ENCODE results near the gene ITGAL. TPM values are rescaled to one million over a fixed set of nuclear protein-coding genes. Genes with fewer than 3 reads are reported as not detected.

The ITGAL gene
- total and polyA plus RNA-seq, 2 of the 13 experiments (the other 11 are each of a cell fraction or from before 2014, with no cell fraction given) = 0.86 to 1.2 TPM

GRCh38 chr16:30526823-30527634 lies 54.5 kb downstream of the ITGAL start (continued):
- TF ChIP-seq ZNF891 (CRISPR knock-in tag; IDR thresholded peaks at IDR 0.05) = no peak
- TF ChIP-seq SRY (CRISPR knock-in tag; IDR thresholded peaks at IDR 0.05) = peak; percentile 68
- 0 out of 2 replicates have a peak, but pooled peaks have one; percentile 12 for TF ChIP-seq ZC3H4 (CRISPR knock-in tag; IDR thresholded peaks at IDR 0.05; ENCODE audit: borderline replicate concordance)
- TF ChIP-seq KDM5B (CRISPR knock-in tag; IDR thresholded peaks at IDR 0.05; ENCODE audit: borderline replicate concordance) = peak; percentile 87
- no peak for TF ChIP-seq ZNF614 (CRISPR knock-in tag; IDR thresholded peaks at IDR 0.05; ENCODE audit: borderline replicate concordance)
- TF ChIP-seq KDM1A (CRISPR knock-in tag; IDR thresholded peaks at IDR 0.05) = no peak
- peak; percentile 88 for TF ChIP-seq MNT (IDR thresholded peaks at IDR 0.05)
- 0 out of 2 replicates have a peak, but pooled peaks have one; percentile 61 for TF ChIP-seq TOE1 (CRISPR knock-in tag; IDR thresholded peaks at IDR 0.05)
- TF ChIP-seq ZBTB14 (CRISPR knock-in tag; IDR thresholded peaks at IDR 0.05) = 0 out of 2 replicates have a peak, but pooled peaks have one; percentile 40
- TF ChIP-seq SPEN (CRISPR knock-in tag; IDR thresholded peaks at IDR 0.05; ENCODE audit: low read depth) = peak; percentile 60; the same call in 1 of the 2 replicates
- TF ChIP-seq NONO (IDR thresholded peaks at IDR 0.05) = no peak
- TF ChIP-seq NONO (CRISPR knock-in tag; conservative IDR thresholded peaks at IDR 0.05) = 0 out of 2 replicates have a peak, but pooled peaks have one; percentile 37
- 0 out of 2 replicates have a peak, but pooled peaks have one; percentile 28 for TF ChIP-seq CC2D1A (CRISPR knock-in tag; IDR thresholded peaks at IDR 0.05)
- peak; percentile 70; the same call in 1 of the 2 replicates for TF ChIP-seq ZNF746 (CRISPR knock-in tag; IDR thresholded peaks at IDR 0.05)
- TF ChIP-seq ZNF850 (CRISPR knock-in tag; conservative IDR thresholded peaks at IDR 0.05) = 0 out of 2 replicates have a peak, but pooled peaks have one; percentile 3
- peak; percentile 63 for TF ChIP-seq SALL2 (CRISPR knock-in tag; IDR thresholded peaks at IDR 0.05)
- TF ChIP-seq ZBTB8A (CRISPR knock-in tag; IDR thresholded peaks at IDR 0.05; ENCODE audit: borderline replicate concordance, low read depth) = 0 out of 2 replicates have a peak, but pooled peaks have one; percentile 66
- TF ChIP-seq ZNF34 (CRISPR knock-in tag; IDR thresholded peaks at IDR 0.05; ENCODE audit: borderline replicate concordance) = 0 out of 2 replicates have a peak, but pooled peaks have one; percentile 29
- TF ChIP-seq RORA (CRISPR knock-in tag; IDR thresholded peaks at IDR 0.05) = no peak
- no peak; the same call in 1 of the 2 replicates for TF ChIP-seq SOX5 (CRISPR knock-in tag; IDR thresholded peaks at IDR 0.05; ENCODE audit: borderline replicate concordance)
- no peak for TF ChIP-seq SUZ12 (IDR thresholded peaks at IDR 0.05; ENCODE audit: low read depth, low read length)
- peak; percentile 36; the same call in 1 of the 2 replicates for TF ChIP-seq MEF2D (CRISPR knock-in tag; IDR thresholded peaks at IDR 0.05)
- peak; percentile 80 for TF ChIP-seq THAP9 (CRISPR knock-in tag; IDR thresholded peaks at IDR 0.05; ENCODE audit: borderline replicate concordance)
- TF ChIP-seq MLX (CRISPR knock-in tag; IDR thresholded peaks at IDR 0.05) = no peak; the same call in 1 of the 2 replicates
